Testis (tissue), 3 donors: ENCODE results near the gene PCNX1. TPM values are rescaled to one million over a fixed set of nuclear protein-coding genes. Genes with fewer than 3 reads are reported as not detected.

ENCODE experiments used
- DNase-seq: peaks from one replicate; pipeline ENCODE4 v3.0.0-alpha.2; 2019
- H3K27ac ChIP-seq, 2 donors: fragments of 200-600 bp; sonication (generic); one replicate each; pipeline ENCODE4 v1.5.1; 2019
- H3K27me3 ChIP-seq: fragments of 200-600 bp; sonication (generic); one replicate; pipeline ENCODE4 v1.5.1; 2019
- H3K36me3 ChIP-seq: fragments of 200-600 bp; sonication (generic); one replicate; pipeline ENCODE4 v1.5.1; 2017; ENCODE audit warnings: low read depth; ENCODE audit errors: missing control alignments
- H3K4me1 ChIP-seq: fragments of 200-600 bp; sonication (generic); one replicate; pipeline ENCODE4 v1.5.1; 2019
- H3K4me3 ChIP-seq, 2 donors: fragments of 200-600 bp; sonication (generic); one replicate each; pipeline ENCODE4 v1.5.1; 2017 to 2019
- H3K9me3 ChIP-seq: fragments of 200-600 bp; sonication (generic); one replicate; pipeline ENCODE4 v1.5.1; 2017
- POLR2A ChIP-seq: fragments of 450-650 bp; IDR thresholded peaks from one replicate; pipeline ENCODE4 v1.6.1; 2017; ENCODE audit warnings: antibody characterized with exemption, mild to moderate bottlenecking, moderate library complexity
- WGBS, 2 donors: methylation state at CpG; one replicate each; pipeline ENCODE4 v1.1.5; 2018; 5-methylcytosine and 5-hydroxymethylcytosine counted together
- intact Hi-C: fragments of 100-400 bp; cut with DNase I; formaldehyde crosslinking; loops from one replicate; pipeline ENCODE4 v1.15.1; 2023; ENCODE audit warnings: low total_unique reads
- polyA plus RNA-seq: library from polyadenylated mRNA; stranded (reverse); fragments of 350-450 nt; fragmentation: Illumina TruSeq; extraction: RNeasy Lipid Tissue Mini Kit (QIAGEN cat#74804); gene quantifications from one replicate; pipeline ENCODE4 v1.2.3, GENCODE V29; 2014; ENCODE audit warnings: low read depth, low replicate concordance; ENCODE audit not compliant: insufficient read depth
- total RNA-seq, 2 donors: library from RNA; depleted of rRNA; stranded (reverse); fragments of >200 nt; gene quantifications; one replicate each; pipeline ENCODE4 v1.2.3, GENCODE V29; 2016
- TF ChIP-seq, protein P1 (sequence below), 3 experiments: fragments of 450-650 bp in 2 of 3; fragments of 200-600 bp in 1 of 3; sonication (generic) in 1 of 3; IDR thresholded peaks; one replicate each; pipeline ENCODE4 v1.5.1; 2016 to 2019; ENCODE audit warnings: antibody characterized with exemption in 3 of 3, mild to moderate bottlenecking in 2 of 3, moderate library complexity in 1 of 3

PCNX1 gene
- total and polyA plus RNA-seq, 3 donors from 2014 or later = 70.9 to 123 (median 105) TPM

DNA sequence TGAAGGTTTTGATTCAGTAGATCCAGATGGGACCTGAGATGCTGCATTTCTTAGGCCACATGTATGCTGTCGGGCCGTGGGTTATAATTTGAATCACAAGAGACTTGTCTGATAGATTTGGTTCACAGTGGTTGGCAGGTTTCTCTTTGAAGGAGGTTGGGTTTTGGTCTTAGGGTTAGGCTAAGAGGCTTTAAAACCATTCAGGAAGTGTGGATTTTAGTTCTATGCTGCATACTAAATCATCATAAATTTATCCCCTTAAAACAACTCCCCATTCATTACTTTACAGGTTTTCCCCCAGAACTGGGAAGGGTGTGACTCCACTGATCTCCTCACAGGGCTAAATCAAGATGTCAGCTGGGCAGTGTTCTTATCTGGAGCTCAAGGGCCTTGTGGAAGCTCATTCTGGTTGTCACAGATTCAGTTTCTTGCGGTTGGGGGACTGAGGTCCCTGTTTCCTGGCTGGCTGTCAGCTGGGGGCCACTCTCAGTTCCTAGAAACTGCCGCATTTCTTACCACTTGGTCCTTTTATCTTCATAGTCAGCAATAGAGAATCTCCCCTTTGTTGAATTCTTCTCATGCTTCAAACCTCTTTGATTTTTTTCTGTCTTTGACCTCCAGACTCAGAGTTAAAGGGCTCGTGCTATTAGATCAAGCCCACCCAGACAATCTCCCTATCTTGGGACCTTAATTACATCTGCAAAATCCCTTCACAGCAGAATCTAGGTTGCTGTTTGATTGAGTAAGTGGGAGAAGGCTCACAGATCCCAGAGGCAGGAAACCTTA is 20.6 kb upstream of the PCNX1 start:
- 63 to 66% methylated on average over 5 of the region's 5 CpGs for WGBS, 2 donors
- DNase-seq = no peak
- TF ChIP-seq, protein P1, sequence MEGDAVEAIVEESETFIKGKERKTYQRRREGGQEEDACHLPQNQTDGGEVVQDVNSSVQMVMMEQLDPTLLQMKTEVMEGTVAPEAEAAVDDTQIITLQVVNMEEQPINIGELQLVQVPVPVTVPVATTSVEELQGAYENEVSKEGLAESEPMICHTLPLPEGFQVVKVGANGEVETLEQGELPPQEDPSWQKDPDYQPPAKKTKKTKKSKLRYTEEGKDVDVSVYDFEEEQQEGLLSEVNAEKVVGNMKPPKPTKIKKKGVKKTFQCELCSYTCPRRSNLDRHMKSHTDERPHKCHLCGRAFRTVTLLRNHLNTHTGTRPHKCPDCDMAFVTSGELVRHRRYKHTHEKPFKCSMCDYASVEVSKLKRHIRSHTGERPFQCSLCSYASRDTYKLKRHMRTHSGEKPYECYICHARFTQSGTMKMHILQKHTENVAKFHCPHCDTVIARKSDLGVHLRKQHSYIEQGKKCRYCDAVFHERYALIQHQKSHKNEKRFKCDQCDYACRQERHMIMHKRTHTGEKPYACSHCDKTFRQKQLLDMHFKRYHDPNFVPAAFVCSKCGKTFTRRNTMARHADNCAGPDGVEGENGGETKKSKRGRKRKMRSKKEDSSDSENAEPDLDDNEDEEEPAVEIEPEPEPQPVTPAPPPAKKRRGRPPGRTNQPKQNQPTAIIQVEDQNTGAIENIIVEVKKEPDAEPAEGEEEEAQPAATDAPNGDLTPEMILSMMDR (IDR thresholded peaks at IDR 0.05) = no peak
- no peak for TF ChIP-seq POLR2A
- Histone ChIP-seq H3K4me3 (no peak overlapping the region), H3K36me3 (no peaks in the 10 kb centered on the region), H3K27me3 (no peaks in the 10 kb centered on the region), H3K4me1 (peaks cover 4% of the 10 kb centered on the region), H3K9me3 (no peaks in the 10 kb centered on the region), H3K27ac (no peak overlapping the region)
- intact Hi-C loops = no loop called here

- DNase-seq = no peak
- 45 to 48% methylated on average over 3 of the region's 3 CpGs for WGBS, 2 donors
- no peaks in the 10 kb centered on the region for H3K9me3 ChIP-seq
- H3K4me1 ChIP-seq = peaks cover 4% of the 10 kb centered on the region
- no peak overlapping the region for H3K4me3 ChIP-seq
- H3K36me3 ChIP-seq = no peaks in the 10 kb centered on the region
- H3K27me3 ChIP-seq = no peaks in the 10 kb centered on the region
- H3K27ac ChIP-seq = no peak overlapping the region
- intact Hi-C loops = no loop called here
- TF ChIP-seq, protein P1 (IDR thresholded peaks at IDR 0.05) = no peak
- no peak for TF ChIP-seq POLR2A
Observed at GRCh38 chr14:70887207-70887681, 20.0 kb upstream of the PCNX1 start.

DNA sequence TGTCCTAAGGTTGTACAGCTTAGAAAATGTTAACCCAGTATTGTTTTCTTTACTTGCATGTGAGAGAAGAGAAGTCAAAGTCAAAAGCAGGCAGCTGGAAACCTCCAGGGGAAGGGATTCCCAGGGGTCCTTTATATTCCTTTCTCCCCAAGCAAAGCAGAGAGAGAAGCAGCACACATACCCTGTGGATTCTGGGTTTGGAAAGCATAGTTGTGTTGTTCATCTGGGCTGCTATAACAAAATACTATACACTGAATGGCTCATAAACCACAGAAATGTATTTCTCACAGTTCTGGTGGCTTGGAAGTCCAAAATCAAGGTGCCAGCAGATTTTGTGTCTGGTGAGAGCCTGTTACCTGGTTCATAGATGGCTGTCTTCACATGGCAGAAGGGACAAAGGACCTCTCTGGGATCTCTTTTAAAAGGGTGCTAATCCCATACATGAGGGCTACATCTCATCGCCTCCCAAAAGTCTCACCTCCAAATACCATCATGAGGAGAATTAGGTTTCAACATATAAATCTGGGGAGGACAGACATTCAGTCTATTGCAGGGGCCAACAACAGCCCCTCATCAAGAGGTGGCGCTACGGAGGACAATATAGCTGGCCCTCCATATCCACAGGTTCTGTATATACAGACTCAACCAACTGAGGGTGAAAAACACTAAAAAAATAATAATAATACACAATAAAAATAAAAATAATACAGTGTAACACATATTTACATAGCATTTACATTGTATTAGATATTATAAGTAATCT is 19.3 kb upstream of the PCNX1 start:
- Histone ChIP-seq H3K27me3 (no peaks in the 10 kb centered on the region), H3K4me1 (peaks cover 4% of the 10 kb centered on the region)
- 87% methylated on average over 3 of the region's 3 CpGs for WGBS, 2 donors

DNA sequence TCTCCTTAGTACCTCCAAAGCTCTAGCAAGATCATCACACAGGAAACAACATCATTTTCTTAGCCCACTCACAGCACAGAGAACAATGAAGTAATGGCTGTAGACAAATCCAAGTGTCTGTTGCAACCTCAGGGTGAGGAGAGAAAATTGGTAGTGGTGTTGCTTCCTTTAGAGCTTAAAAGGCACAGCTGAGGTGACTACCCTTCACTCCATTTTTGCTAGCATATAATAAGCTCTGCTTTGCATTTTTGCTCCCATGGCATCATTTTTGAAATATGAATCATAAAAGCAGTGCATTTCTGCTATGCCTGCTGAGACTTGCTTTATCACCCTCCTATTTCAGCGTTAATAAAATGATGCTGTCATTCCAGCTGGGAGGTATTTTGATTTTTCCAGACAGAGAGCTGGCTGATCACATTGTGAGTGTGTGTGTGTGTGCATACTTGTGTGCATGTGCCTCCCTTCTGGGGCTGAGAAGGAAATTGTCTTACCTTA is 18.5 kb upstream of the PCNX1 start:
- TF ChIP-seq POLR2A = no peak
- TF ChIP-seq, protein P1 (IDR thresholded peaks at IDR 0.05) = no peak
- no peak for DNase-seq
- H3K9me3 ChIP-seq = no peaks in the 10 kb centered on the region
- H3K27ac ChIP-seq = no peak overlapping the region
- no peaks in the 10 kb centered on the region for H3K36me3 ChIP-seq
- no peak overlapping the region for H3K4me3 ChIP-seq
- peaks cover 4% of the 10 kb centered on the region for H3K4me1 ChIP-seq
- 78 to 88% methylated on average over 1 of the region's 1 CpG for WGBS, 2 donors
- H3K27me3 ChIP-seq = no peaks in the 10 kb centered on the region
- intact Hi-C loops = no loop called here

More for the DNA sequence above, 19.3 kb upstream of the PCNX1 start:
- Histone ChIP-seq H3K9me3 (no peaks in the 10 kb centered on the region), H3K4me3 (no peak overlapping the region), H3K36me3 (no peaks in the 10 kb centered on the region), H3K27ac (no peak overlapping the region)
- no peak for DNase-seq
- no peak for TF ChIP-seq POLR2A
- TF ChIP-seq, protein P1 (IDR thresholded peaks at IDR 0.05) = no peak
- intact Hi-C loops = no loop called here
